ENCODE results near the gene PIP5K1B.

The PIP5K1B gene

GRCh38 chr9:68707801-68708488 is 2.9 kb downstream of the PIP5K1B start:
- no peak for DNase-seq

DNA sequence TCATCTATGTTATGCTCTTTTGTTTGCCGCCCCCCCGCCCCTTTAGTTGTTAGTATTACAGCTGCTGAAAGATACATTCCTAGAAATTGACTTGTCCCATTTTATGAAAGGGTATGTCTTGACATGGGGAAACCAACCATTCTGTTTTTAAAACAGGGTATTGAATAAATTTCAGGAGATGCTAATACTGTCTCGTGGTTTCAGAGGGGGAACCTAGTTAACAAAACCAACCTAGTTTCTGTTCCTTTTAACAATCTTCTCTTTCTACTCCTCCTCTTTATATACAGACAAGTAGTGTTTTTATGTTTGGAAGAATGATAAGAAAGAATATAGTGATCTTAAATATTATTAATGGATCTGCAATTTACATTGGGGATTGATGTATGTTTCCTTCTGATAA is 3.5 kb downstream of the PIP5K1B start:
- no peak for DNase-seq

DNA sequence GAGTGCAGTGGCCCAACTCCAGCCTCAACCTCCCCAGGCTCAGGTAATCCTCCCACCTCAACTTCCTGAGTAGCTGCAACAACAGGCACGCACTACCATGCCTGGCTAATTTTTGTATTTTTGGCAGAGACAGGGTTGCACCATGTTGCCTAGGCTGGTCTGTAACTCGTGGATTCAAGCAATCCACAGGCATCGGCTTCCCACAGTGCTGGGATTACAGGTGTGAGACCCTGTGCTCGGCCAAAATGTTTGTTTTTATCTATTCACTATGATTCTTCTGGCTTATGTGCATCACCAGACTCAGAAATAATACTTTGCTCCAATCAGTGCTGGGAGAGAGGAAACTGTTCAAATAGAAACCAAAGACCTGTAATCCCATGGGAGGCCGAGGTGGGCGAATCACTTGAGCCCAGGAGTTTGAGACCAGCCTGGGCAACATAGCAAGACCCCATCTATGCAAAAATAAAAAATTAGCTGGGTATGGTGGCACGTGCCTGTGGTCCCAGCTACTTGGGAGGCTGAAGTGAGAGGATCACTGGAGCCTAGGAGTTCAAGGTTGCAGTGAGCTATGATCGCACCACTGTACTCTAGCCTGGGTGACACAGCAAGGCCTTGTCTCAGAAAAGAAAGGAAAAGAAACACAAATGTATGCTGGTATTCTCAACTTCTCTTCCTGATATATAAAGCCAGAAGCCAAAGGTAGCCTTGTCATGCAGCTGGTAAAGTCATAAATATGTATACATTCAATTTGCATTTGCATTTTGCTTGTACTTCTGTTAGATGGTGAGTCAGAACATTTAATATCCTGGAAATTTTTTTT is 4.5 kb downstream of the PIP5K1B start:
- DNase-seq = no peak

- DNase-seq = no peak
Measured at GRCh38 chr9:68710111-68710471, 5.1 kb downstream of the PIP5K1B start.

DNA sequence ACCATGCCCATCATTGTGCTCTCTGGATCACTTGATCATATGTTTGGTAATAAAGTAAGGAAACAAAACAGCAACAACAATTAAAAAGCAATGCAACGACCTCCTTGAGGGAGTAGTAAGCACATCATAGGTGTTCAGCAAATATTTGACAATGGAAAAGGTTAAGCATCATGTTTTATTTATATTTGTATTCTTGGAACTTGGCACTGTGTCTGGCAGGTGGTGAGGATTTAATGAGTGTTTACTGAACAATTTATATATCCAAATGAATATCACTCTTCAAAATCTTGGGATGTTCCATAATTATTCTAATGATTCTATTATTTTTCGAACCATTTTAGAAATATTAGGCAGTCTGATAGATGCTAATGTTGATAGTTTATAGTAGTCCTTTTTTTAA is 6.2 kb downstream of the PIP5K1B start:
- DNase-seq = no peak

- no peak for DNase-seq
Measured at GRCh38 chr9:68711932-68712331, 6.9 kb downstream of the PIP5K1B start.

- DNase-seq = no peak
Measured at GRCh38 chr9:68714416-68715180, 9.6 kb downstream of the PIP5K1B start.

DNA sequence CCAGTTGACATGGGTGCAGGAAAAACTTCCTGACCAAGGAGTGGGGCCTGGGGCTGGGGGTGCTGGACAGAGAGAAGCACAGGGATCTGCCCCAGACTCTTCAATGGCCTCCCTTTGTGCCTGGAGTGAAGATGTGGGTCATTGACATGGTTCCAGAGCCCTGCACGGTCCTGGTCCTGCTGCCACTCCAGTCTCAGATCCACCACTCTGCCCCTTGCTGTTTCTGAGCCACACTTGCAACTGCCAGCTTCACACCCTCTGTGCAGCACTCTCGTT is 10.1 kb downstream of the PIP5K1B start:
- no peak for DNase-seq

DNA sequence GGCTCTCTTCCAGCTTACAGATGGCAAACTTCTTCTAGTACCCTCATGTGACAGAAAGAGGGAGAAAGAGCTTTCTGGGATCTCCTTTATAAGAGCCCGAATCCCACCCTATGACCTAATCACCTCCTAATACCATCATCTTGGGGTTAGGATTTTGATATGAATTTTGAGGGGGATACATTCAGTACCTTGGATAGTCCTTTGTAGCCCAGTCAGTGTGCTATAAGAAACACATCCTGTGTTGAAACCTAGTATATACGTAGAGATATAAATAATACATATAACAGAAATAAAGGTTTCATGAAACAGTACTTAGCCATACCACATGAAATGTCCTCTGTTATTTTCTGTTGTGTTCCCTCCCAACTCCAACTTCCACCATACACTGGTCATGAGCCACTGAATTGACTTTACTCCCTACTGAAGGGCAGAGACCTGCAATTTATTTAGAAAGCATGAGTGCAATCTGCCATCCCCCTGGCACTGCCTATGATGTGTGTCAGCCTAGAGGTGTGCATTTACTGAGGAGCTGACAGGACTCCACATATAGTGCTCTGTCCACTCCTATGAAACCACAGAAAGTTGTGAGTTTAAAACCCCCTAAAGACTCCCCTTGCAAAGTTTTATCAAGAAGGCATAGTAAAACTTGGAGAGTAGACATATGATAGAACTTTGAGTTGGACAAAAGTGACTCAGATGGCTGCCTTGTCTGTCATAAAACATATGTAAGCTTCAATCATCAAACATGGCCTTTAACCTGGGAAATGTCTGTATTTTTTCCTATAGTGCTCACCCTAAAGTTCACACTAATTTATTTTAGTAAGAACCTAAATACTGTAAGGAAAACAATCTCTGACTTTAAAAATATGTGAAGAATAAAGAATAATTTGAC is 12.8 kb downstream of the PIP5K1B start:
- no peak for DNase-seq

GRCh38 chr9:68719847-68720246 is 14.8 kb downstream of the PIP5K1B start:
- DNase-seq = no peak

DNA sequence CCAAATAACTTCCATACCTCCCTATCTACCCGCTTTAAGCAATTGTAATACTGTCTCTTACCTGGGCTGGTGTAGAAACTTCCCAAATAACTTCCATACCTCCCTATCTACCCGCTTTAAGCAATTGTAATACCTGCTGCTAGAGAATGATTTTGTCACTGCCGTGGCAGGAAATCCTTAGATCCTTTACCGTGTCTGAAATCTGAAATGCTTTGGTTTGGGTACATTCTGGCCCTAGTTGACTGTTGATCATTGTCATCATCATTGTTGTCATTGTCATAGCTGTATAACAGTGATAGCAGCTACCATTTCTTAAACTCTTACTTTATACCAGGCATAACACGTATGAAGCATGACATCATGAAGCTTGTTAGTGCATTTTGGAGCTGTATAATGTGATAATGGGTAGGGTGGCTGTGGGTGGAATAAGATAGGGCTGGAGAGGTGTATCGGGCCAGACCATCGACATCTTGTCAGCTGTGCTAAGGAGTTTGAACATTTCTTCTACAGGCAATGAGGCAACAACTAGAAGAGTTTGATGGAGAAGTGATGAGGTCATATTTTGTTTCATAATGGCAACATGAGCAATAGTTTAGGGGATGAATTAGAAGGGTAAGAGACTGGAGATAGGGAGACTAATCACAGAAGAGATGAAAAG is 15.7 kb downstream of the PIP5K1B start:
- no peak for DNase-seq

GRCh38 chr9:68721666-68722330 is 16.8 kb downstream of the PIP5K1B start:
- no peak for DNase-seq

- DNase-seq = no peak
Measured at GRCh38 chr9:68725070-68725469, 20.0 kb downstream of the PIP5K1B start.

- DNase-seq = no peak
Measured at GRCh38 chr9:68726489-68726888, 21.4 kb downstream of the PIP5K1B start.

DNA sequence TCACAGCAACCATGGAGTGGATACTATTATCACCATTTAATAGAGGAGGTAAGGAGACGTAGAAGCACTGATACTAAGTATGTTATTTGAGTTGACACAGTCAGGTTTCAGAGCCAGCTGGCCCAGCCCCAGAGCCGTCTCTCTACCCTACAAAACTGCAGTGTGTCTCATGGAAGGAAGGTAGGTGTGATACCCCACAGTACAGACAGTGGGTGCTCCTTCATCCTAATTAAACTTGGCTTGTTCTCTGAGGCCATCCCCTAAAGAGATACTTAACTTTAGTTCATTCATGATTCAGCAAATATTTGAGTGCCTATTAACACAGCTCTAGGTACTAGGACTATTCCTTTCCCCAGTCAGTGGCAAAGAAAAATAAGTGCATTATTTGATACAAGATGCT is 22.6 kb downstream of the PIP5K1B start:
- no peak for DNase-seq

DNA sequence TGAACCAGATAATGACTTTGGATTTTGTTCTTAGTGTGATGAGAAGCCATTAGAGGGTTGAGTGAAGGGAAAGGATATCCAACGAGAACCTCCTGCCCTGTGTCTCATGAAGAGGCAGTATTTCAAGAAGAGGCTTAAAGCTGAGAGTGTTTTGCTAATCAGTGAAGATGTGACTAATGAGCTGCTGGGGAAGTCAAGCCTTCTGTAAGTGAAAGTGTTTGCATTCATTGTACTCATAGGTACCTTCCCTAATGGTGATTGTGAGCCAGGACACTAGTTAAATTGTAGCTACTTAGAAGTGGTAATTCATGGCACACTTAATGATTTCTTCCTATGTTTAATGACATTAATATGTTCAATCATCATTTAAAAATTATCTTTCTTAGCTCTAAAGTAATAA is 23.7 kb downstream of the PIP5K1B start:
- no peak for DNase-seq

DNA sequence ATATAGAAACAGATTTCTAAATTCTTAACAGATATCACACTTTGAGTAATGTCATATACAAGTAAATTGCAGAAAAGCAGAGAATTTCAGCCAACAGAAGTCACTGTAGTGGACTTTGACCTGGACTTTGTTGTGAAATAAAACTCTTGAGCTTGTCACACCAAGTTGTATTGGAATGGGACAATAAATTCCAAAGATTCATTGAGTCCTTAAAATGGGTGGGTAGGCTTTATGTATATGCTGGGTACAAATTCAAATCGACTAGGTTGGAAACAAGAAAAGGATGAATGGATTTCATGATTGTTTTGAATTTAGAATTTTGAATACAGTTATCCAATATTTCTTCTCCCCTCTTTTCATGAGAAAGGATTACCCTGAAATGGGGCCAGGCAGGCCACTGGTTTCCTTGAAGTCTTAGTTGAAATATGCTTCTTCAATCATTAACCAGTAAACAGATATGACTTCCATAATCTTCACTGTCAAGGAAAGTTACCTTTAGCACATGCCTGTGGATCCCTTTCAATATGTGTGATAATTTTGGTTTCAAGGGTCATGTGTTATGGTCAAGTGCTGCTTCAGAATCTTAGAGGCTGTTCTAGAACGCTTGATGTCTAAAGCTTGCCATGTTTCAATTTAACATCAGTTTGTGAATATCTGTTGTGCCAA is 25.7 kb downstream of the PIP5K1B start:
- no peak for DNase-seq

- DNase-seq = no peak
Measured at GRCh38 chr9:68731857-68732256, 26.8 kb downstream of the PIP5K1B start.

- no peak for DNase-seq
Measured at GRCh38 chr9:68732405-68733020, 27.5 kb downstream of the PIP5K1B start.

DNA sequence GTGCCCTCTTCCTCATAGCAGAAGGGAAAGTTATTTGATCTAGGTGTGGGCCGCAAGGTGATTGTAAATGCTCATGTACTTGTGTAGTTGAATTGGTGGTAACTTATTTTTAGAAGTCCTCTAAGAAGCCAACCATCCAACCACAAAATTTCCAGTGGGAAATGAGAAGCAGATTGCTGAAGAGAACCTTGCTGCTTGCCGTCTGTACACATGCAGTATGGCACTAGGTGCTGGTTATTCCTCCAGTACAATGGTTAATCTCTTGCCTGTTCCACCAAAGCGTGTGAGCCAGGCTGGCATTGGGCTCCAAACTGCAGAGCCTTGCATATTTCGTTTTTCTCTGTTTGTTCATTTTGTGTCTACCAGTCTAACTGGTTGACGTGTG is 28.0 kb downstream of the PIP5K1B start:
- DNase-seq = no peak

GRCh38 chr9:68738358-68738757 is 33.3 kb downstream of the PIP5K1B start:
- no peak for DNase-seq
